HG03342 (cell line): ENCODE results near the gene SYMPK.
"Not testable (repeated sequence)": the region's sequence is repeated elsewhere in the genome, so short reads cannot be mapped to it uniquely, and the experiment has no call there.

Experiments
- ATAC-seq: cut with Tn5 transposase; IDR thresholded peaks from one replicate; pipeline ENCODE4 v1.9.1; 2021; ENCODE audit warnings: mild to moderate bottlenecking, moderate library complexity; ENCODE audit not compliant: unreplicated experiment

SYMPK gene

DNA sequence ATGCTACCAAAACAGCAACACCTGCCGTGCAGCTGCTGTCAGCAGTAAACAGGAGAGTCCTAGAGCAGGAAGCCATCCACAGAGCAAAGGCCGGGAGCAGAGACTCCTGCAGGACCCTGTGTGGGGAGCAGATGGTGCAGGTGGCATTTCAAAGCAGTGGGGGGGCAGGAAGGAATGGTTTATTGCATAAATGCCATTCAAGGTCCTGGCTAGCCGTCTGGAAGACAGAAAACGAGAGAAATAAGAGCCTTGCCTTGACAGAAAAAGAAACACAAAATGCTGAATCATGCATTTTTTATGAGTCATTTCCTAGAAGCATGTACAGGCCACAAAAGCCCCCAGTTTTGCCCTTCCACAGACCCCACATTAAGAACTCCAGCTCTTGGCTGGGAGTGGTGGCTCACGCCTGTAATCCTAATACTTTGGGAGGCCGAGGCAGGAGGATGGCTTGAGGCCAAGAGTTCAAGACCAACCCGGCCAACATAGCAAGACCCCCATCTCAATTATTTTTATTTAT, 53.2 kb downstream of the SYMPK start:
- no peak for ATAC-seq

DNA sequence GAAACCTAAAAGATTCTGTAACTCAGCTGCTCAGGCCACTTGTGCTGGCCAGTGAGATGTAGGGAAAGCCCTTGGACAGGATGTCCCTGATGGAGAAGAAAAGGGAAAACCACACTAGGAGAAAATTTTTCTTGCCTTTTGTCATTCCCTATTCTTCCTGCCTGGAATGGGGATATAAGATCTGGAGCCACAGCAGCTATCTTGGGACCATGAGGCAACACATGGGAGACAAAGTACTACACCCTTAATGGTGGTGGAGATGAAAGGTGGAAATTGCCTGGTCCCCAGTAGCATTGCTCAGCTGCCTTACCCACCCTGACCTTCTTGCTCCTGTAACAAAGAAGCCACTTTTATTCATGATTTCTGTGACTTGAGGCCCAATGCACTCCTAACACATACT, 57.2 kb downstream of the SYMPK start:
- no peak for ATAC-seq

DNA sequence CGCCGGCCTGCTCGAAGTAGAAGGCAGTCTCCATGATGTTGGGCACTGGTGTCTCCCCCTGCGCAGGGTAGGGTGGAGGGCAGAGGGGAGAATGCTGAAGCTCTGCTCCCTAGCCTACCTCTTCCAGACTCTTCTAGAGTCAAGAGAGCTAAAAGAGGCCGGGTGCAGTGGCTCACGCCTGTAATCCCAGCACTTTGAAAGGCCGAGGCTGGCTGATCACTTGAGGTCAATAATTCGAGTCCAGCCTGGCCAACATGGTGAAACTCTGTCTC, 58.1 kb downstream of the SYMPK start:
- no peak for ATAC-seq

DNA sequence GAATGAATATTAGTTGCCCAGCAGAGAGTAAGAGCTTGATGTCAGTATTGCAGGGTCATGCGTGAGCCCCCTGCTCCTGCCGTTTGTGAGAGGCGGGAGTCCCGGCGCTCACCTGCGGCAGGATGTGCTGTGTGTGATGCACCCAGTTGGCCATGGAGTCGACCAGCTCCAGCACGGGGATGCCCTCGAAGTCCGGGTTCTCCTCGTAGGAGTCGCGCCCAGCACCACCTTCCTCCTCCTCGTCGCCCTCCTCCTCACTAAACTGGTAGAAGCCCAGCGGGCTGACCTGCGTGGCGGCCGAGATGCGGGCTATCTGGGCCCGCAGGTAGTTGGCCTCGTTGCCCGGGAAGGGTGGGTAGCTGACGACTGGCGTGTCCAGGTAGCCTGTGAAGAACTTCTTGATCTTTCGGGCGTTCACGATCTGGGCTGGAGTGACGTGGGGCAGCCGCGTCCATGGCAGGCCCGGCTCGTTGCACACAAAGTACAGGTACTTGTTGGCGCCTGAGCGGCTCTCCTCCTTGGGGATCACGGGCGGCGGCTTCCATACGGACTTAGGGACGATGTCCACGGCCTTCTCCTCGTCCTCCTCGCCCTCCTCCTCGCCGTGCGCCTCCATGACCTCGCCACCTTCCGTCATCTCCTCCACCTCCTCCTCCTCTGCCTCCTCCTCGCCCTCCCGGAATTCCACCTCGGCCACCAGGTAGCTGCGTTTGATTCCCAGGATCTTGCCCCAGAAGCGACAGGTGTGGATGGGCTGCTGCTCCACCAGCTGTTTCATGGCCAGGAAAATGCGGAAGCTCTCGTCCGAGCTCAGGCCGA, 58.6 kb downstream of the SYMPK start:
- ATAC-seq, result no peak

DNA sequence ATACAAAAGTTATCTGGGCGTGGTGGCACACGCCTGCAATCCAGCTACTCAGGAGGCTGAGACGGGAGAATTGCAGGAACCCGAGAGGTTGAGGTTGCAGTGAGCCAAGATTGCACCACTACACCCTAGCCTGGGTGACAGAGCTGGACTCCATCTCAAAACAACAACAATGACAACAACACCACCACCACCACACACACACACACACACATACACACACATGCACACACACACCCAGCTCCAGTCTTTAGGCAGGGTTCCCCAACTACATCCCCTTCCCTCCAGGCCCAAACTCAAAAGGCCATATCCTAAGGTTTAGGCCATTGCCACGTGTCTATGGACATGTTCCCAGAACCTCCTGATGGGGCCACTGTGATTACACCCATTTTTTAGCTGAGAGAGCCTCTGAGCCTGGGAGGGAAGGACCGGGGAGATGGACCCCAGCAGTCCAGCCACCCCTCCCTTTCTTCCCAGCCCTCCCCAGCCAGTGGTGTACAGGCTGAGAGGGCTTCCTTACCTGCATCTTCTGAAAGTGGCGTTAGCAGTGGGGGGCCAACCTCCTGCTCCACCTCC, 61.3 kb downstream of the SYMPK start:
- no peak for ATAC-seq

DNA sequence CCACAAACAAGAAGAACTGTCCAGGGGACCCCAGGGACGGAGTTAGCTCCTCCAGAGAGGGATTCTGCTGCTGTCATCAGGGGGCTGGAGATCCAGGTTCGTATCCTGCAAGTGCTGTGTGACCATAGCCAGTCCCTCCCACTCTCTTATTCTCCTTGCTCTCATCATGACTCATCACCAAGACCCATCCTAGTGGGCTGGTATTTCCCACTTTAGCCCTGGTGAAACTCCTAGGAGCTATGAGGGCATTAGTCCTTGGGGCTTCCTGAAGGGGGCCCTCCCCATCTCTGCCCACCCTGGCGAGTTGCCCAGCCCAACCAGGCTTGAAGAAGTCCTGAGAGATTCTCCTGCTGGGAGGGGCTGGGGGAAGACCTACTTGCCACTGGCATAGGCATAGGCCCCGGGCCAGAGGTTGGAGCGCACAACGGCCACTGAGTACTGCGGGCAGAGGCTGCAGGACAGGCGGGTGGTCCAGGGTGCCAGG, 62.8 kb downstream of the SYMPK start:
- no peak for ATAC-seq

DNA sequence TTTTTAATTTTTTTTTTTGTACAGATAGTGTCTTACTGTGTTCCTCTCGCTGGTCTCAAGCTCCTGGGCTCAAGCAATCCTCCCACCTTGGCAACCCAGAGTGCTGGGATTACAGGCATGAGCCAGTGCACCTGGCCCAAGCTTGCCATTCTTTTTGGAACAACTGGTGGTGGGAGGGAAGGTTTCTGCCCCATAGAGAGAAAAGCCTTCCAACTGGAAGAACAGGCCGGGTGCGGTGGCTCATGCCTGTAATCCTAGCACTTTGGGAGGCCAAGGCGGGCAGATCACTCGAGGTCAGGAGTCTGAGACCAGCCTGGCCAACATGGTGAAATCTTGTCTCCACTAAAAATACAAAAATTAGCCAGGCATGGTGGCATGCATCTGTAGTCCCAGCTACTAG, 63.4 kb downstream of the SYMPK start:
- ATAC-seq, result not testable (repeated sequence)

DNA sequence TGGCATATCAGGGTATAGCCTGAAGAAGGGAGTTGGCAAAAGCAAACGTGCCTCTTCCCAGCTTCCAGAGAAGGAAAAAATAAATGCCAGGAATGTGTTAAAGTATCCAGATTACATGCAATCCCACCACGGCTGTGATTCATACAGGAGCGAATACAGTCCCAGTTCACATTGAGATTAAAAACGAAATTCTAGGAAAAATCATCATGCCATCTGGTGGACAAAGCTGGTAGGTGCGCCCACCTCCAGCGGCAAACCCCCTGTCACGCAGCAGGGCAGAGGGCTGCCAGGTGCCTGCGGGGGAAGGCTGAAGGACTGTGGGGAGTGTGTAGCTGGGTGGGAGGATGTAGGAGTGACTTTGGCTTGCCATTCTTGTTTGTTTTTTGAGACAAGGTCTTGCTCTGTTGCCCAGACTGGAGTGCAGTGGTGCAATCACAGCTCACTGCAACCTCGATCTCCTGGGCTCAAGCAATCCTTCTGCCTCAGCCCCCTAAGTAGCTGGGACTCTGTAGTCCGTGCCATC, 63.9 kb downstream of the SYMPK start:
- no peak for ATAC-seq

DNA sequence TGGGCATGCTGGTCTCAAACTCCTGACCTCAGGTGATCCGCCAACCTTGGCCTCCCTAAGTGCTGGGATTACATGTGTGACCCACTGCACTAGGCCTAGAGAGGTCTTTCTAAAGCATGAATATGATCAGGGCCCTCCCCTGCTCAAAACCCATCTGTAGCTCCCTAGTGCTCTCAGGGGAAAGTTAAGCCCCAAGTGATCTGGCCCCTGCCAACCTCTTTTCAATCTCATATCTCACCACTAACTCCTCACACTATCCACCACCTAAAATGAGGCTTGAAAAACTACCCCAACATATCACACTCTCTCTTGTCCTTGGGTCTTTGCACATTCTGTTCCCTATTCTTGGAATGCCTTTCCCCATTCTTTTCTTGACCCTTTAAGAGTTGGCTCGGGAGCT, 68.3 kb downstream of the SYMPK start:
- ATAC-seq, result no peak

DNA sequence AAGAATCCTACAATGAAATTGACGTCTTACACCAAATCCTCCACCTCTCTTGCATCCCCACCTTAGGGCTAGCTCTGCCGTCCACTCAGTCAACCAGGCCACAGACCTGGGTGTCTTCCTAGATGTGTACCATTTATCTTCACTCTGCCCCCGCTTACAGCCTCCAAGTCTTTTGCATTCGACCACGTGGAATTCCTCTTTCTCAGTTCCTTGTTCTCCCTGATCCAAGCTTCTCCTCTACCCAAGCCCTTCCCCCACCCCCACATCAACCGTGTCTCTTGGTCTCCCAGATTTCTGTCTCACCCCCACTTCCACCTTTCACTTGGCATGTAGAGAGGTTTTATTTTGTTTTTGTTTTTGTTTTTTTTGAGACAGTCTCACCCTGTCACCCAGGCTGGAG, 69.1 kb downstream of the SYMPK start:
- ATAC-seq, result no peak

DNA sequence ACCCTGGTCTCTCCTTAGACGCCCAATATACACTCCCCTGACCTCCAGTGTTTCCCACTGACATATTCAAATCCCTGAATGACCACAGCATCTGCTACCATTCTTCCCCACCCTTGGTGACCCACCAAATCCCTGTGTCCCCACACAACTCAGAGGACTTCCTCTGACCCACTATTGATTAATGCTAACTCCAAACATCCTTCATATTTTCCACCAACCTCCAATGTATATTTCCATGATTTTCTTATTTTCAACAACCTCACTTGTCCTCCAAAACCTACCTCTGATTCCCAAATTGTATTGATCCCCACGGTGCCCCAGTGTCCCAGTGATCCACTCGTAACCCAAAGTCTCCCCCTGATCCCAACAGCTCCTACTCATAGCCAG, 69.8 kb downstream of the SYMPK start:
- no peak for ATAC-seq

DNA sequence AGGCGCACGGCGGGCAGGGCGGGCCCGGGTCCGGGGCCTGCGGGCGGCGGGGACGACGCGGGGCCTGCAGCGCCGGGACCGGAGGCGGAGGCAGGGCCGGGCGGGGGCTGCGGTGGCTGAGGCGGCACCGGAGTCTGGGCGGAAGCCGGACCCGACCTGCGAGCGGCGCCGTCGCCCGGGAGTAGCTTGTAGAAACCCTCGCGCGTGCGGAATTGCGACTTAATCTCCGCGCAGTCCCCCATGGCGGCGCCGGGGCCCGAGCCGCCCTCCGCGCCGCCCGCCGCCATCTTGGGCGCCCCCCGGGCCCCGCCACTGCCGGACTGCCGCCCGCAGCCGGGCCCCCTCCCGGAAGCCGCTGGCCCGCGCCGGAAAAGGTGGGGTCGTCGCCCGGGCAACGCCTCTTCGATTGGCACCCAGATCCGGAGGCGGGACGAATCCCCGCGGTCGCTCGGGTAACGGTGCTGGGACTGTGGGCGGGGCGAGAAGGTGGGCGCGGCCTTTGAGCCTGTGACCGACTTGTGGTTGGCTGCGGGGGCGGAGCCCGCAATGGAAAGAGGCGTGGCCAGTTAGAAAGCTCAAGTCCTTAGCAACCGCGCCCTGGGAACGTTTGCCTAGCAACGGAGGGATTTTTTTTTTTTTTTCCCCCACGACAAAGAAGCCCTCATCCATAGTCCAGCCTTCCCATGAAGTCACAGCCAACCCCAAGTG, 70.3 kb downstream of the SYMPK start, which contains the start of gene DMWD:
Gene DMWD, minus strand, starts transcription at position 376 of the 708 bp plus-strand sequence. Its CDS starts 89 bp downstream, at position 287.
- ATAC-seq, result peak; percentile 87

DNA sequence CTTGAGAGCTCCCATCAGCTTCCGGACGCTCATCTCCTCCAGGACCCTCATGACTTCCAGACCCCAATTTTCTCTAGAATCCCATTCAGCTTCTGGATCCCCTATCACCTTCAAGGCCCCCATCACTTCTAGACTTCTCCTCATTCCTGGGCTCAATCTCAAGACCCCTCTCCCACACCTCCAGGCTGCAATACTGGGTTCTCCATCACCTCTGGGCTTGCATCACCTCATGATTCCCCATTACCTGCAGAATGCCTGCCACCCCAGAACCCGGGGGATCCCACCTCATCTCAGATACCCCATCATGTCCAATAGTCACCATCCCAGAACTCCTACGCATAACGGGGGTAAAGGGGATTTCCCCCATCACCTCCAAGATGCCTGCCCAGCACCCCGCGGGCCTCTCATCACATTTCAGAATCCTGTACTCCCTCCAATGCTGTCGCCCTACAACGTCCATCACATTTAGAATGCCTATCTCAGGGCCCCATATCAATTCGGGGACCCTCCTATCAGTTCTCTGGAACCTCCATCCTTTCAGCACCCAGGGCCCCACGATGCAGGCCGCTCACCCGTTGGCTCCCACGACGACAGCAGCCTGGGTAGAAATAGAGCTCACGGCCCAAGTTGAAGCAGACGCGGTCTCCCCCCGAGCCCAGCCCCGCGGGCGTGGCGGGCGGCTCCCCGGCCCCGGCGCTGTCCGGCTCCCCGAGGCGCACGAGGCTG, 71.0 kb downstream of the SYMPK start:
- ATAC-seq, result peak; percentile 10

DNA sequence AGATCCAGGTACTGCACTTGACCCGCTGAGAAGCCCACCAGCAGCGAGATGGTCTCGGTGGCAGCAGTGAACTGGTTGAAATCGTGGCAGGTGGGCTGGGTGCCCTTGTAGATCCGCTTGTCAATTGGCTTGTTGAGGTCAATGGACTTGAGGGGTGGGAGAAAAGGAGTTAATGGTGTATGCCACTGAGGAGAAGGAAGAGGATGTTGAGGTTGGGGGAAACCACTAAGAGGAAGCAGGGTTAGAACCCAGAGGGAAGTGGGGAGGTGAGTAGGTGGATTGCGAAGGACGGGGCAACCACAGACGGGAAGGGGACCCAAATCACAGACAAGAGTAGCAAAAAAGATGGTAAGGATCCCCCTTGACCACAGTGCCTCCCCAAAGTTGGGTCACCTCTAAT, 72.0 kb downstream of the SYMPK start:
- ATAC-seq, result no peak

DNA sequence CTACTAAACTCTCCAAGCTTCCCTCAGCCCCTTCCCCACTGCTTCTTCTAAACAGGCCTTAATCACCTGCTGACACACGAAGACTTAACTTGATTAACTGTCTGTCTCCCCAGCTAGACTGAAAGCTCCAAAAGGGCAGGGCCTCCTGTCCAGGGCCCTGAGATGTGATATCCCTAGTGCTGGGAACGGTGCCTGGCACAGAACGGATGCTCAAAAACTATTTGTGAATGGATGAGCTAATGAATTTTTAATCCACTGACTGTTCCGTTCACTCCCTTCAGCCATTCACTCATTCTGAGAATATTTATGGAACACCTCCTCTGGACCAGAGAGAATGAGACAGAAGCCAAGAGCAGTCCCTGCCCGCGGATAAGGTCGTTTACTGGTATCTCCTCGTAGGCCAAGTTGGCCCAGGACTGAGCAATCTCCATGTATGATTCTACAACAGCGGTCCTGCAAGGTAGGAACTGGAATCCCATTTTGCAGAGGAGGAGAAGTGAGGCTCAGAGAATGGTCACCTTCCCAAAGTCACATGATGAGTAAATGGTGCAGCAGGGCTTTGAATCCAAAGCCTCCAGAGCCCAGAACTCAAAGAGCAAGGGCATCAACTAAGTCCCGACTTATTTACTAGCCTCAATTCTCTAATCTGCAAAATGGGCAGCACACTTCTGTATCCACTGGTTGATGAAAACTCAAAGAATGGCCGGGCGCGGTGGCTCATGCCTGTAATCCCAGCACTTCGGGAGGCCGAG, 73.7 kb downstream of the SYMPK start:
- no peak for ATAC-seq

DNA sequence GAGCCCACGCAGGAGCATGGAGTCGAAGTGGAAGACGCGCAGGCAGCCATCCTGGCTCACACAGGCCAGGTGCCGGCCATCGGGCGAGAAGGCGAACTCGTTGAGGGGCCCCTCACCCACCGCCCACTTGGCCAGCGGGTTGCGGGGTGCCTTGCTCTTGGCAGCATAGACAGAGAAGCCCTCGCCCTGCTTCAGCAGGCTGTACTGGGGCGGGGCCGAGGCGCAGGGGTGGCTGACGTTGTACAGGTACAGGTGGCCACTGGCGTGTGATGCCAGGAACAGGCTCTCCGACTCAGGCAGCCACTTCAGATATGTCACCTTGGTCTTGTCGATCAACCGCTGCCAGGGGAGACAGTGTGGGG, 76.4 kb downstream of the SYMPK start:
- ATAC-seq, result no peak

DNA sequence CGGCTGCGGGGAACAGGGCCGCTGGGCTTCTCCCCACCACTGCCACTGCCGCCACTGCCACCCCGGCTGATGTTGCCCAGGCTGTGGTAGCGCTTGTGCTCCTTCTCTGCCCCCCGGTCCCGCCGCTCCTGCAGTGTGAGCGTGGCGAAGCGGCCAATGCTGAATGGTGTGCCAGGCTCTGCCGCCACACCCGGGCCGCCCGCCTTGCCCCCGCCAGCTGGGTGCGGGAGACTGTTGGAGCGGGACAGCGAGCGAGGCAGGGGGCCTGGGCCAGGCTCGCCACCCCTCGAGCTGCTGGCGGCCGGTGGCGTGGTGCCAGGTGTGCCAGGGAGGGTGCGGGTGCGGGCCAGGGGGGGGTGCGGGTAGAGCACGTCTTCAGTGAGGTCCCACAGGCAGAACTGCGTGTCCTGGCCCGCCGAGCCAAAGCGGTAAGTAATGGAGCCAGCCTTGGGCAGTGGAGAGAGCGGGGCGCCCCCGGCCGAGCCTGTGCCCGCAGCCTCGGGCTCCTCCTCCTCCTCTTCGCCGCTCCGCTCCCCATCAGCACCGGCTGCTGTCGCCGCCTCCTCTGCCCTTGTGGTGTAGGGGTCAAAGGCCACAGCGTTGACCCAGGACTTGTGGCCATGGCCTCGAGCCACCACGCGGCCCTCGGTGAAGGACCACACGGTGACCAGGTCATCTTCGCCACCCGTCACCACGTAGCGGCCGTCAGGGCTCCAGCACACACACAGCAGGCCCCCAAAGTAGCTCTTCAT, 77.0 kb downstream of the SYMPK start:
- no peak for ATAC-seq

DNA sequence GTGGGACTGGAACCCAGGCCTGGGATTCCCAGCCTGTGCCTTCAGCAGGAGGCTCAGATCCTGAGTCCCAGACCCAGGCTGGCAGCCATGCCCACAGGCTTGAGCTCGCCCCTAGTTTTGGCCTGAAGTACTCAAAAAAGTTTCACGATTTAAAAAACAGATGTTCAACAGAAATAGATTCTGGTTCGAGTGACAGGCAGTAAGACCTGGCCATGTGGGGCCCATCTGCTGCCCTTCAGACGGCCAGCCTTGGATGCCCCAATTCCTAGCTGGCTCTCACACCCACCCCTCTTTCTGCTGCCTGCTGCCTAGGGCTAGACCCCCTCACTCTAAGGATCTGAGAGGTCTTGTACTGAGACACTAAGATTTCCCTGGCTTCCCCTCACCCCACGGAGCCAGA, 77.8 kb downstream of the SYMPK start:
- ATAC-seq, result no peak

DNA sequence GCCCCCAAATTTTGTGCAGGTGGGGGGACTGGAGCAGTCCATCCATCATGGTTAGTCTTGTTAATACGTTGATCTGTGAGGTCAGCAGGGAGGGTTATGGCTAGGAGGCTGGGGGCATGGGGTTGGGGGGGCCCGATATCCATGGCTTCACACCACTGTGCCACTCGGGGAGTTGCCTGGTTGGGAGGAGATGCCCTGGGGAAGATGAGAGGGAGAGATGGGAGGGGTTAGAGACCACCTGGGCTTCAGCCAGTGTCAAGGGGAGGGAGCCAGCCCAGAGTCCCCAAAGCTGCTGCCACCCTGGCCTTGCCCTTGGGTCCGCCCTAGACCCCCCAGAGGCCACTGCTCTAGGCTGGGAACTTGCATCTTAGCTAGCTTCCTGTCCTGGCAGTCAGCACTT, 78.9 kb downstream of the SYMPK start:
- ATAC-seq, result no peak
